C4-2B (cell line): ENCODE results near the gene NCAN.

Experiments used
- H3K27ac ChIP-seq: fragments of 450-650 bp; 2 replicates; pipeline ENCODE4 v1.5.1; 2017
- ZFX ChIP-seq: fragments of 450-650 bp; IDR thresholded peaks from 2 replicates; pipeline ENCODE4 v1.6.1; 2017
- TF ChIP-seq, protein P1 (sequence below): fragments of 450-650 bp; conservative IDR thresholded peaks from 2 replicates; pipeline ENCODE4 v1.5.1; 2017; ENCODE audit warnings: mild to moderate bottlenecking

NCAN gene

DNA sequence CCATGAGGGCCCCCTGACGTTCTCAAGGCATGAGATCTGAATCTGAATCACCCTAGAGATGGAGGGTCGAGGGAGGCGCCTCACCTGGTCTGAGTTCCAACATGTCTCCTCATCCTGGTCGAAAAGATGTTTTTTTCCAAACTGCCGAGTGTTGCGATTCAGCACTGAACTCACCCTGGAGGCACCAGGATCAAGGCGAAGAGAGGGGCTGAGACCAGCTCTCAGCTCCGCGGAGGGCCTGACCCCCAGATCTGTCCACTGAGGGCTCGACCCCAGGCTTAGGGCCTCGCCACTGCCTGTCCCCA is 9.1 kb upstream of the NCAN start:
- H3K27ac ChIP-seq: peak overlapping the region; percentile 87
- TF ChIP-seq, protein P1, sequence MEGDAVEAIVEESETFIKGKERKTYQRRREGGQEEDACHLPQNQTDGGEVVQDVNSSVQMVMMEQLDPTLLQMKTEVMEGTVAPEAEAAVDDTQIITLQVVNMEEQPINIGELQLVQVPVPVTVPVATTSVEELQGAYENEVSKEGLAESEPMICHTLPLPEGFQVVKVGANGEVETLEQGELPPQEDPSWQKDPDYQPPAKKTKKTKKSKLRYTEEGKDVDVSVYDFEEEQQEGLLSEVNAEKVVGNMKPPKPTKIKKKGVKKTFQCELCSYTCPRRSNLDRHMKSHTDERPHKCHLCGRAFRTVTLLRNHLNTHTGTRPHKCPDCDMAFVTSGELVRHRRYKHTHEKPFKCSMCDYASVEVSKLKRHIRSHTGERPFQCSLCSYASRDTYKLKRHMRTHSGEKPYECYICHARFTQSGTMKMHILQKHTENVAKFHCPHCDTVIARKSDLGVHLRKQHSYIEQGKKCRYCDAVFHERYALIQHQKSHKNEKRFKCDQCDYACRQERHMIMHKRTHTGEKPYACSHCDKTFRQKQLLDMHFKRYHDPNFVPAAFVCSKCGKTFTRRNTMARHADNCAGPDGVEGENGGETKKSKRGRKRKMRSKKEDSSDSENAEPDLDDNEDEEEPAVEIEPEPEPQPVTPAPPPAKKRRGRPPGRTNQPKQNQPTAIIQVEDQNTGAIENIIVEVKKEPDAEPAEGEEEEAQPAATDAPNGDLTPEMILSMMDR: no peak

DNA sequence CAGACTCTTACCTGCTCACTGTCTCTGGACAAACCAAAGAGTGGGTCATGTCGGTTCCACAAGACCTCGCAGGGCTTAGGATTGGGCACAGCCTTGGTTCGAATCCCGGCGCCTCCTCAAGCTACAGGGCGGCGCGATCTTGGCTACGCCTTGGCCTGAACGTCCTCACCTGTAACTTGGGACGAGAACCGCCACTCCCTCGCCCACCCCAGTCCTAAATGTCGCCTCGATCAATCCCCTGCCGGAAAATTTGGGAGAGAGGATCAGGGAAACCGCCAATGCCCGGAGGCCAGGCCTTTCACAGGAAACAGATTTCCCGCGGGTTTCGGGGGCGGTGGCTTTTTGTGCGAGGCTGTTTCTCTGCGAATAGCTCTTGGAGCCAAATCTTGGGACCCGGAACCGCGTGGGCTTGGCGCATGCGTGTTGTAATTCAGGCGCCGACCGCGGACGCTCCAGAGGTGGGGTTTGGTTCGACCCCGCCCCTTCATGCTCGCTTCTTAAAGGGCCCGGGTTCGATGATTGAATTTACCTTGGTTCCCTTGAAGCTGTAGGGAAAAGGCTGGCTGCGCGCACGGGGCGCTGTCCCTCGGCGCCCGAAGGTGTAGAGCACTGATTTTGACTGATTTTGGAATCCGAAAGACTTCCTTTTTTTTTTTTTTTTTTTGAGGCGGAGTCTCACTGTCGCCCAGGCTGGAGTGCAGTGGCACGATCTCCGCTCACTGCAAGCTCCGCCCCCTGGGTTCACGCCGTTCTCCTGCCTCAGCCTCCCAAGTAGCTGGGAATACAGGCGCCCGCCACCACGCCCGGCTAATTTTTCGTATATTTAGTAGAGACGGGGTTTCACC is 8.5 kb upstream of the NCAN start, which contains the start of gene NR2C2AP:
NR2C2AP (minus strand) TSS at position 403 of the 845 bp plus-strand sequence; CDS start at position 49, 354 bp downstream.
- TF ChIP-seq ZFX: peak; percentile 53; the same call in 1 of the 2 replicates
- TF ChIP-seq, protein P1: no peak
- peak within 1 kb of the TSS; percentile 87 for H3K27ac ChIP-seq

DNA sequence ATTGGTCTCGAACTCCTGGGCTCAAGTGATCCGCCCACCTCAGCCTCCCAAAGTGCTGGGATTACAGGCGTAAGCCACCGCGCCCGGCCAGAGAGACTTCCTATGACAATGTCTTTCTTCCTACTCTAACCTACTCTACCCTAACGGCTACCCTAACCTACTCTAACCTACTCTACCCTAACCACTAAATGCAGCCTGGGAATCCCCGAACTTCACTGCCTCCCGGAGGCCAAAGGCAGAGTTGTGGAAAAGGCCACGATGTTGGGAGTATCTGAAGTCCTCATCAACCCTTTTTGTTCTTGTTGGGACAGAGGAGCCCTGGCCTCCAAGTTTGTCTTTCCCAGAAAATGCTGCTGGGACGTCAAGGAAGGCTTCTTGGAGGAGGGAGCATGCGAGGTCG is 7.6 kb upstream of the NCAN start:
- no peak overlapping the region for H3K27ac ChIP-seq
- TF ChIP-seq ZFX: no peak
- TF ChIP-seq, protein P1: no peak

DNA sequence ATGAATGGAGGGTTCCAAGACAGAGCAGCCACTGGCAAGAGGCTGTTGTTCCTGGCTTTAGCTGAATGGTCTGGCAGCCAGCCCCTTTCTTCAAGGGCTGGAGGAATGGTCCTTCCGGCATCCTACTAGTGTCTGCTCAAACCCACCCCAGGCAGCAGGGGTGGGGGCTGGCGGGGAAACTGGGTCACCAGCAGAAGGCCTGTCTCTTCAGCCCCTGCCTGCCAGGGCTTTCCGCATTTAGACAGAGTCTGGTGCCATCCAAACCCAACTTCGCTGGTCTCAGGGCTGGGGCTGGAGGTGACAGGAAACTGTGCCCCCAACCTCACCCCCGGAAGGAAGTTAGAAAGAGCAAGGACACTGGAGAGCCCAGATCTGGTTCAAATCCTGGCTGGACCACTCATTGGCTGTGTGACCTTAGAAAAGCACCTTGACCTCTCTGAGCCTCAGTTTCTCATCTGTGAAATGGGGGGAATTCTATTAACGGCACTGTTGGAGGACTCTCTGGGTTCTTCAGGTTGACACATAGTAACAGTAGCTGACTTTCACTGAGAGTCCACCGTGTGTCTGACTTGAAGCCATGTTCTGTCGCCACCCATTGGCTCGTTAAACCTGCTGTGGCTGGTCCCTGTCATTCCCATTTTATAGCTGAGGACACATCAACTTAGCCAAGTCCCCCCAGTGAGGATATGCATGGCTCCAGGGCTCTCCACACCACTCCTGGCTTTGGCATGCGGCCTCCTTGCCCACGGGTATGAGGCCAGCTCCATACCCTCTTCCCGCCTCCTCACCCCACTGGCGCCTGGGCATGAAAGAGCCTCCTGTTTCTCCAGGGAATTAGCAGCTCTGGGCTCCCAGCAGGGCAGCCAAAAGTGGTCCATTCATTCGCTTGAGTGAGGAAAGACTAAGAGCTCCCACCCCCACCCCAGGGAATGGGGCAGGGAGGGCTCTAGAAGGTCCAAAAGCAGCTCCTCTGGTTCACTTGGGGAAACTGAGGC is 6.0 kb upstream of the NCAN start:
- H3K27ac ChIP-seq: no peak overlapping the region
- TF ChIP-seq, protein P1: no peak
- no peak for TF ChIP-seq ZFX

DNA sequence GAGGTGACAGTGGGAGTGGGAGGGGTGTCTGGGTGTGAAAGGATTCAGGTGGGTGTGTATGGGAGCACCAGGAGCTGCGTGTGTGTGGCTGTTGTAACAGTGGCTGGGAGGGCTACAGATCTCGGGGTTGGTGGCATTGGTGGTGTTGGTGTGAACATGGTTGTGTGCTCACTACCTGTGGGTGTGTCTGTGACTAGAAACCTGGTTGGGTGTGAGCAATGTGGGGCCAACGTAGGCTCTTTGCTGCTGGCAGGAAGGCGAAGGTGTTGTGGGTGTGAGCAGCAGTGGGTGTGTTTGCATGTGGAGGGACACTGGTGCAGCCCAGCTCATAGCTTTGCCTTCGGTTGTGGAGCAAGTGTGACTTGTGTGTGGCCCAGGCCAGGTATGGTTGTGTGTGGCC is 4.8 kb upstream of the NCAN start:
- no peak overlapping the region for H3K27ac ChIP-seq
- TF ChIP-seq, protein P1: no peak
- TF ChIP-seq ZFX: no peak

DNA sequence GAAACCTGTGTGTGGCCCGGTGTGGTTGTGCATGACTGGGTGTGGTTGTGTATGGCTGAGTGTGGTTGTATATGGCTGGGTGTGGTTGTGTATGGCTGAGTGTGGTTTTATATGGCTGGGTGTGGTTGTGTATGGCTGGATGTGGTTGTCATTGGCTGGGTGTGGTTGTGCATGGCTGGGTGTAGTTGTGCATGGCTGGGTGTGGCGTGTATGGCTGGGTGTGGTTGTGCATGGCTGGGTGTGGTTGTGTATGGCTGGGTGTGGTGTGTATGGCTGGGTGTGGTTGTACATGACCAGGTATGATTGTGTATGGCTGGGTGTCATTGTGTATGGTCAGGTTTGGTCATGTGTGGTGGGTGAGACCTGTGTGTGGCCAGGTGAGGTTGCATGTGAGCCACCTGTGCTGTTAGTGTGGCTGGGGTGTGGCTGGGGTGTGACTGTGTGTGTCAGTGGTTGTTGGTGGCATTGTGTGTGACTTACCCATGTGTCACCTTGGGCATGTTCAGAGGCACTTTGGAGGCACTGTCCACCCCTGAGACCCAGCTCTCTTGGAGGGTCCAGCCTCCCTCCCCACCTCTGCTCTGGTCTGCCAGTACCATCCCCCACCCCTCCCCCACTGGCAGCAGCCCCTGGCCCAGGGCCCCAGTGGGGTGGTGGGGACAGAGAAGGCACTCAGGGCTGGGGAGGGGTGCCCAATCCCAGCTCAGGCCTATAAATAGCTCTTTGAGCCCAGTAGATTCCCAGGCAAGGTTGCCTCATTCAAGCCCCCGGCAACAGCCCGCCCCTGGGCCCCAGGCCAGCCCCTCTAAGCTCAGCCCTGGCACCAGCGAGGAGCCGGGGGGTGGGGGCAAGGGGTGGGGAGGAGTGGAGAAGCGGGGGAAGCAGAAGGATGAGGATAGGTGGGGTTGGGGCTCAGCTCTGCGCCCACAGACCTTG is 3.9 kb upstream of the NCAN start:
- H3K27ac ChIP-seq: no peak overlapping the region
- TF ChIP-seq, protein P1: no peak
- no peak for TF ChIP-seq ZFX
